Measurements from ENCODE around the gene ABHD8. TPM values are rescaled to one million over a fixed set of nuclear protein-coding genes. Genes with fewer than 3 reads are reported as not detected.

Gene ABHD8, protein sequence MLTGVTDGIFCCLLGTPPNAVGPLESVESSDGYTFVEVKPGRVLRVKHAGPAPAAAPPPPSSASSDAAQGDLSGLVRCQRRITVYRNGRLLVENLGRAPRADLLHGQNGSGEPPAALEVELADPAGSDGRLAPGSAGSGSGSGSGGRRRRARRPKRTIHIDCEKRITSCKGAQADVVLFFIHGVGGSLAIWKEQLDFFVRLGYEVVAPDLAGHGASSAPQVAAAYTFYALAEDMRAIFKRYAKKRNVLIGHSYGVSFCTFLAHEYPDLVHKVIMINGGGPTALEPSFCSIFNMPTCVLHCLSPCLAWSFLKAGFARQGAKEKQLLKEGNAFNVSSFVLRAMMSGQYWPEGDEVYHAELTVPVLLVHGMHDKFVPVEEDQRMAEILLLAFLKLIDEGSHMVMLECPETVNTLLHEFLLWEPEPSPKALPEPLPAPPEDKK
- 6.1 and 16.0 TPM in 2 replicates for total RNA-seq

DNA sequence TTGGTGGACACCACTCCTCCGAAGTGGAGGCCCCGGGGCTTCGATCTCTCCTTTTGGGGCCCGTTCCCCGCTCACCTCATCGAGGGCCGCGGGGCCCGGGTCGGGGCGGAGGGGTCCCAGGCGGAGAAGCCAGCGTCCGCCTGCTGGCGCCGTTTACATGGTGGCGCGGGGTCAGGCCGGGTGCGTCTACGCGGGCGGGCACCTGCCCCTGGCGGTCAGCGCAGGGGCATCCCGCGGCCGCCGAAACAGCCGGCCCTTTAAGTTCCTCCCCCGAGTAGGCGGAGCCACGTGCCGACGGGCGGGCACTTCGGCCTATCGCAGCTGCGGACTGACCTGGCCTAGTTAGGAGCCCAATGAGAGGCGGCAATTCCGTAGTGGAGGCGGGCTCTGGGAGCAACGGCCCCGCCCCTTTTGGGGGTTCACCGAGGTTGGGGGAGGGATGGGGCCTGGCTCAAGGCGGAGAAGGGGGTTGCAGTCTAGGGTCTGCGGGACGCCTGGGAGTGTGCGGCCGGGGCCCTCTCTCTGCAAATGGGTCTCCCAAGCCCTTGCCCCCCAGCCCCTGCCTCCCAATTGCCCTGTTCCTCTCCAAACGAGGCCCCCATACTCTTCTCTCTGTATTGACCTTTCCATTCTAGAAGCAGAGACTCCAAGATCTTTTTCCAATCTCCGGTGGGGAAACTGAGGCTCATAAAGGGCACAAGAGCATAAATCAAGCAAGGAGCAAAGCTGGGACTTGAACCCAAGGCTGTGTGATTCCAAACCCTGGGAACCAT is at the start of gene ABHD8:
ABHD8 (minus strand) TSS at position 259 of the 773 bp plus-strand sequence. CDS start 1,809 bp downstream, outside the sequence.

DNA sequence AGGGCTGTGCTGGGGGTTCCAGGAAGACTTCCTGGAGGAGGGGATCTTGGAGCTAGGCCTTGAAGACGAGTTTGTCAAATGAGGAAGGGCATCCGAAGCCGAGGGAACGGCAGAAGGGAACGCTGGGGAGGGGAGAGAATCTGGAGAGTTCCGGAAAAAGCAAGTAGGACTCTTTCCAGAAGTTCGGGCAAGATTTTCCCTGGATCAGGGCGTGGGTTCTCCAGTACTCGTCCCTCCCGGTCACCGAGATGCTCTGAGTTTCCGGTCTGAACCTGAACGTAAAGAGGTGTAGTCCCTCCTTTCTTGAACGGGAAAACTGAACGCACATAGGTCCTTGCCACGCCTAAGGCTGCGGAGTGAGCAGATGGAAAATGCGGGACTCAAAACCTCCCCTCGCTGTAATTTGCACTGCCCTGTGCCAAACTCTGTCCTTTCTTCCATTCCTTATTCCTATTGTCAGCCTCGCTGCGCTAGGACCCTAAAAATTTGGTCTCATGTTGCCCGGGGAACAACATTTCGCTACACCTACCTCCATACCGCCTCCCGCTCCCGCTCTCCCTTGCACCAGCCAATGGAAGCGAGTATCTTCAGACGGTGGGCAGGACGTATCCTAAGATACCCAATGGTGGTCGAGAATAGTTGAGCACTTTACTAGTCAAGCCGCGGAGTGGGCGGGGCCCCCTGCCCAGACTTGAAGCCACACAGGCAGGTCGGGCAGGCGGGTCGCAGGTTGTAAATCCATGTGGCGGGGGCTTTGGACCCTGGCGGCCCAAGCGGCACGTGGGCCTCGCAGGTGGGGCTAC is 33.8 kb upstream of the ABHD8 start, which contains the start of gene GTPBP3:
GTPBP3 (plus strand) TSS at position 682 of the 803 bp plus-strand sequence; CDS start at position 741, 59 bp downstream.

DNA sequence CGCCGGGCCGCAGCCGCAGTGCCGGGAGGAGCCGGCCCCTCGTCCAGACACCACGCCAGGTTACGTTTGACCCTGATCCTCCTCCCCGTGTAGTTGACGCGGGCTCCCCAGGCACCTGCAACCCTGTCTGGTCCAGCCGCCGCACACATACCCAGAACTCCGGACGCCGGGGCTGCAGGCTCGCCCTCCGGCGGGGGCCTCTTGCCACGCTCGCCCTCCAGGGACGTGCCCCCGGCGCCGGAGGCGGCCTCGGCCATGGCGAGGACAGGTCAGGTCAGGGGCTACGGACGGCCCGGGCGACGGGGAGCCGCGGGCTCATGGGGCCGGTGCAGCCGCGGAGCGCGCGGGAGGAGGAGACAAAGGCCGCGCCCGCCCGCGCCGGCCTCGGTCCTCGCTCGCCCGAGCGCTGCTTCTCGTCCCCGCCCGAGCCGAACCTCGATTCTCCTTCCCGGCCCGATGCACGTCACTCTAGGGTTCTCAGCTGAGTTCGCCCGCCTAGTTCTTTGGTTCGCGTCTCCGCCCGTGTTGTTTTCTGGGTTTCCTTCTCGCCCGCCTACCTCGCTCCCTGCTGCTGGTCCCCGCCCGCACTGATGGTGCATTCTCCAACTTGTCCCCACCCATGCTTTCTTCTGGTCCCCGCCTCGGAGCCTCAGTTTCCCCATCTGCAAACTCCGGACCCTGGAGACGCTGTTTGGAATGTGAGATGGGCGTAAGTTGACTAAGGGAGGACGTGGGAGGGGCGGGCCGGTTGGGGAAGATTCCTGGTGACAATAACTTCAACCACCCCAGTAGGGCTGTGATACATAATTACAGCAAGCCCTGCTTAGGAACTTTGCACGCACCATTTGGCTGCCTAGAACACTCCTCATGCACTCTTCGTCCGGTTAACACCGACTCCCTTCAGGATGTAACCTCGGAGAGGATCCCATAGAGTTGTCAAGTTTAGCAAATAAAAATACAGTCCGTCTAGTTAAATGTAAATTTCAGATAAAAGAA is 31.5 kb upstream of the ABHD8 start, which contains the start of gene ANO8:
ANO8 (minus strand) TSS at position 442 of the 996 bp plus-strand sequence; CDS start at position 257, 185 bp downstream.

DNA sequence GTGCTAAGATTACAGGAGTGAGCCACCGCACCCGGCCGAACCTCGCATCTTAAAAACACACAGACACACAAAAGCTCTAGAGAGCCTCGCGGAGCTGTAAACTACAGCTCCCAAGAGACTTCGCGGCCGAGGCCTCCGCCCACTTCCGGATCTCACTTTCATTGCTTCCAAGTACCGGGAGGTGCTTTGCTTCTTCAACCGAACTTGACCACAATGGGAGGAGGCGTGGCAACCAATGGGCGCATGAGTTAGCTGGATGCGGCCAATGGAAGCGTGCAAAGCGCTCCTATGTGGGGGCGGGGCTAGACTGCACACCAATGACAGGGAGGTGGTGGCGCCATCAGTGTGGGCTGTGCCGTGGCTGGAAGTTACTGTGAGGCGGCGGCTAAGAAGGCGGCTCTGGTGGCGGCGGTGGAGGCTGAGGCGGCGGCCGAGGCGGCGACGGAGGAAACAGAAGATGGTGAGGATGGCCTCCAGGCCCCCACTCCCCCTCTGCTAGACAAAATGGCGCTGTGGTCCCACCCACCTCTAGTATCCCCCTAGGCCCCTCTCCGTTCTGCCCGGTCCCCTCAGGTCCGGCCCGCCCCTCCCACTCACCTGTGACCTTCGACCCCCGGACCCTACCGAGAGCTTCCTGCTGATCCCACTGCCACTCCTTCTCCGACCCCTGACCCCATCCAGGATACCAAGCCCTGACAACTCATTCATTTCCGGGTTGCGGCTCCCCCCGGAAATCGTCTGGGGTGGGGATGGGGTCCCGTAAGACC is 6.2 kb upstream of the ABHD8 start, which contains the start of gene DDA1:
DDA1 (plus strand) TSS at position 366 of the 767 bp plus-strand sequence; CDS start at position 458, 92 bp downstream.

DNA sequence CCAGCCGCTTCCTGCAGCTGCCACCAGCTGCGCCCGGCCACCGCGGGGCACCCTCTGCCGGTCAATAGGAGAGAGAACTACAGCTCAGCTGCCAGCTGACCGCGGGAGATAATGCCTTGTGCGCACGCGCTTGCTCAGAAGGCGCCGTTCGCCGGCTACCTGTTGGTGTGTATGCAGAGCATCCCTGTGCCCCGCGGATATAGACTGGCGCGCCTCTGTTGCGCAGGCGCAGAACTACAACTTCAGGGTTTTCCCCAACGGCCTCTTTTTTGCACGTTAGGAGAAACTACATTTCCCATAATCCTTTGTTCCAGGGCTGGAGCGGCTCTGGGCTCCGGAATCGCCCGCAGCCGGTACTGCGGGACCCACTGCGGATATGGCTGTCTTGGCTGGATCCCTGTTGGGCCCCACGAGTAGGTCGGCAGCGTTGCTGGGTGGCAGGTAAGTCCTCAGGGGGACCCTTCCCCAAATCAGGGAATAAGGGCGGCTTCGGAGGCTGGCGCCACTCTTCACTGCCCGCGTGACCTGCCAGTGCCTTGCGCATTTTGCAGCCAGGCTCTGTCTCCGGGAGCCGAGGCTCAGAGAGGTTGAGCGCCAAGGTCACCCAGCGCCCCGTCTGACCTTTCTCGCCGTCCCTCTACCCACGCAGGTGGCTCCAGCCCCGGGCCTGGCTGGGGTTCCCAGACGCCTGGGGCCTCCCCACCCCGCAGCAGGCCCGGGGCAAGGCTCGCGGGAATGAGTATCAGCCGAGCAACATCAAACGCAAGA is 2.5 kb upstream of the ABHD8 start, which contains the start of gene MRPL34:
MRPL34 (plus strand) TSS at position 356 of the 768 bp plus-strand sequence; CDS start at position 377, 21 bp downstream.

DNA sequence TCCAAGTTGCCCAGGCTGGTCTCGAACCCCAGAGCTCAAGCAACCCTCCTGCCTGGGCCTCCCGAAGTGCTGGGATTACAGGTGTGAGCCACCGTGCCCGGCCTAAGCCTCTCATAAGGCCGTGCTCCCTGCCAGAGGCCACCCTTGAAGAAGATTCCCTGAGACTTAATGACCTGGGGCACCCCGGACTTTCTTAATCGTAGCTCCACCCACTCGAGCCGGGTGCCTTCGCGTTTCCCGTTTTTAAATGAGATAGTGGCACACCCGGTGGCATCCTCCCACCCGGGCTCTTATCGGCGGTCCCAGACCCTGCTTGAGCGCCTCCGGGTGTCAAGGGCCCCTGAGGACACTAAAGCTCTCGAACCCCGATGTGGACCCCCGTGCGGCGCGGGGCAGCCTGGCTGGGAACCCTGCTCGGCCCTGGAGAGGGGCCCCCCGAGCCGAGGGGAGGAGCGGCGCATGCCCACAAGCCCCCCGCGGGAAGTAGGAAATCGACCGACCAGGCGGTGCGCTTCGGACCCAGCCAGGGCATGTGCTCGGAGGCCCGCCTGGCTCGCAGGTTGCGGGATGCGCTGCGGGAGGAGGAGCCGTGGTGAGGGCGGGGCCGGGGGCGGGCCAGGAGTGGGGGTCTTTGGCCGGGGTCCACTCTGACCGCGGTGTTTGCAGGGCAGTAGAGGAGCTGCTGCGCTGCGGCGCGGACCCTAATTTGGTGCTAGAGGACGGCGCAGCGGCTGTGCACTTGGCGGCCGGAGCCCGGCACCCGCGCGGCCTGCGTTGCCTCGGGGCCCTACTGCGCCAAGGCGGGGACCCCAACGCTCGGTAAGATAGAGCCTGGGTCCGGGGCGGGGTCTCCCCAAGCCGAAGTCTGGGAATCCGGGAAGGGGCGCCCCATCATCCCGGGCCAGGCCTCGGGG is 21.6 kb downstream of the ABHD8 start, which contains the start of gene ANKLE1:
ANKLE1 (plus strand) TSS at position 511 of the 914 bp plus-strand sequence; CDS start at position 531, 20 bp downstream.

DNA sequence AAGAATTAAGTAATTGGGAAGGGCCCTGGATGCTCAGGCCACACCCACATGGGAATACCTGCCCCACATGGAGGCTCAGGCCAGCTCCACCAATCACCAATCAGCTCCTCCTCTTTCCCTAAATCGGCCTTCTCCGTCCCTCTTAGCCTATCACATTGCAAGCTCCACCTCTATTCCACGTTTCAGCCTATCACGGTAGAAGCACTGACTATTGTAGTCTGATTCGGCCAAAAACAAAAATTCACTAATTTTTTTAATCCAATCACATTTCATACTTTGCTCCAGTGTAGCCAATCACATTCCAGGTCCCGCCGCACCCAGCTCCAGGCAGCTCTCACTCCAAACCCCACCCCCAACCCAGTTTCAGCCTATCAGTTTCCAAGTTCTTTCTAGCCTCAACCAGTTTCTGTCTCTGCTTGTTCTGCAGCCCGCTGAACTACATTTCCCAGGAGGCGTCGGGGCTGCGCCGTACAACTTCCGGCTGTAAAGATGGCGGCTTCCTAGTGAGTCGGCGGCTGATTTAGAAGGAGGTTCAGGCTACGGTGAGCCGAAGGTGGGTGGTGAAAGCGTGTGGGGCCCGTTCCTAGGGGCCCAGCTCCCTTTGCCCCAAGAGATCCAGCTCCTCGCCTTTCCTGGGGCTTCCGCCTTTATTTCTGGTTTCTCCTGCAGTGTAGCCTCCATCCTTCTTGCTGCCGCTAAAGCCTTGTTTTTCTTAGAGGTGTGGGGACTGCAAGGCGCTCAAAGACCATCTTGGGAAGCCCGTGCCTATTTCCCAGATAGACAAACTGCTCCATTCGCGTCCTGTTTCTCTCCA is 36.0 kb downstream of the ABHD8 start, which contains the start of gene BABAM1:
BABAM1 (plus strand) TSS at position 469 of the 814 bp plus-strand sequence. CDS start 1,364 bp downstream, outside the sequence.

DNA sequence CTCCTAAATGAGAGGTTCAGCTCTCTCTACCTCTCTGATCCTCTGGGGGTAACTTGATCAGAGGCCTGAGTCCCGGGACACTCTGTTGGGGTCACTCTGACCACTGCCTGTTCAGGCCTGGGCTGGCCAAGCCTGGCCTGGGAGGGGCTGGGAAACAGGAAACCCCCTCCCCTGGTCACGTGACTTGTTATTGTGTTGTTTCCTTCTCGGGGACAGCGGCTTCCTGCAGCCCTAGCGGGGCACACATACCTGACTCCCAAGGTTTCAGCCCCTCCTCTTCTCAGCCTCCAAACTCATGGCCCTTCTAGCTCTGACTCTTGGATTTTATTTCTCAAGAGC is 38.6 kb downstream of the ABHD8 start, which contains the start of gene USHBP1:
USHBP1 (minus strand) TSS at position 105 of the 339 bp plus-strand sequence. CDS start 446 bp downstream, outside the sequence.

DNA sequence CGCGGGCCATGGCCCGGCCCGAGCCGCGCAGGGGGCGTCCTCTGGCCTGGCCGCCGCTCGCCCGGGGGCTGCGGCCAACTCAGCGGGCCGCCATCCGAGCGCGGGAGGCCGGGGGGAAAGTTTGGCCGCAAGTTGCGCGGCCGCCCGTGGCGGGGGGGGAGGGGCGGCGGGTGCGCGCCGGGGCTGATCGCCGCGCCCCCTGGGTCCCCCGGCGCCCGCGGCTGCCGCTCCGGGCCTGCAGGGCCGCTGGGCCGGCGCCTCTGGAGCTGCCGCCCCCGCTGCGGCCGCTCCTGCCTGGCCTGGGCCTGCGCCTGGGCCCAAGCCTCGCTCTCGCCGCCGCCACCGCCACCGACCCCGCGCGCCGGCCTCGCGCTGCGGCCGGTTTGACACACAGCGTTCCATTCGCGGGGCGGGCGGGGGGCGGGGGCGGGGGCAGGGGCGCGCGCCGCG is 57.7 kb downstream of the ABHD8 start, which contains the start of gene NR2F6:
NR2F6 (minus strand) TSS at position 385 of the 450 bp plus-strand sequence. CDS start 699 bp downstream, outside the sequence.

Other genes with a start within 250 kb of the ABHD8 start
- 2.9 and 4.2 TPM in 2 replicates for gene HAUS8, start 228.0 kb downstream of the ABHD8 start, total RNA-seq
- 84.0 and 105 TPM in 2 replicates for gene MYO9B, start 227.6 kb downstream of the ABHD8 start, total RNA-seq
- 11.1 and 18.0 TPM in 2 replicates for gene USE1, start 88.1 kb downstream of the ABHD8 start, total RNA-seq
- gene OCEL1, start 77.2 kb downstream of the ABHD8 start, total RNA-seq: 3.5 and 4.6 TPM in 2 replicates
- 35.3 and 46.4 TPM in 2 replicates for gene NR2F6, start 57.5 kb downstream of the ABHD8 start, total RNA-seq
- gene USHBP1, start 38.7 kb downstream of the ABHD8 start, total RNA-seq: 22.8 and 28.7 TPM in 2 replicates
- gene BABAM1, start 36.0 kb downstream of the ABHD8 start, total RNA-seq: 103 and 107 TPM in 2 replicates
- 0.96 and 1.3 TPM in 2 replicates for gene ANKLE1, start 21.5 kb downstream of the ABHD8 start, total RNA-seq
- 35.3 and 40.2 TPM in 2 replicates for gene MRPL34, start 2.4 kb upstream of the ABHD8 start, total RNA-seq
- gene DDA1, start 6.1 kb upstream of the ABHD8 start, total RNA-seq: 33.3 and 46.4 TPM in 2 replicates
- gene ANO8, start 31.4 kb upstream of the ABHD8 start, total RNA-seq: 3.5 and 5.6 TPM in 2 replicates
- gene GTPBP3, start 34.1 kb upstream of the ABHD8 start, total RNA-seq: 14.0 and 21.3 TPM in 2 replicates
- gene PLVAP, start 73.9 kb upstream of the ABHD8 start, total RNA-seq: 13.7 and 13.8 TPM in 2 replicates
- not detected in 2 replicates for gene CCDC194, start 90.8 kb upstream of the ABHD8 start, total RNA-seq
- gene BST2, start 102.2 kb upstream of the ABHD8 start, total RNA-seq: 0.19 and 0.65 TPM in 2 replicates
- 45.9 and 77.1 TPM in 2 replicates for gene MVB12A, start 116.6 kb upstream of the ABHD8 start, total RNA-seq
- 0.33 TPM in 1 of 2 replicates, not detected in the other for gene TMEM221, start 145.2 kb upstream of the ABHD8 start, total RNA-seq
- gene NXNL1, start 157.5 kb upstream of the ABHD8 start, total RNA-seq: not detected in 2 replicates
- 8.6 and 21.9 TPM in 2 replicates for gene SLC27A1, start 167.1 kb upstream of the ABHD8 start, total RNA-seq
- gene PGLS, start 208.2 kb upstream of the ABHD8 start, total RNA-seq: 50.0 and 67.4 TPM in 2 replicates